Kidney epithelial cell (primary cell): ENCODE measurements around the gene H6PD. TPM values are rescaled to one million over a fixed set of nuclear protein-coding genes. Genes with fewer than 3 reads are reported as not detected.

ENCODE experiments used
- DNase-seq: peaks from one replicate; pipeline ENCODE4 v3.0.0-alpha.2; 2010; ENCODE audit warnings: low read depth
- H3K27me3 ChIP-seq: 2 replicates; pipeline ENCODE4 v1.6.0; 2011; ENCODE audit warnings: low read length; ENCODE audit not compliant: control insufficient read depth, insufficient read depth
- H3K36me3 ChIP-seq: 2 replicates; pipeline ENCODE4 v1.5.1; 2011; ENCODE audit warnings: low read length; ENCODE audit not compliant: control insufficient read depth, insufficient read depth
- H3K4me3 ChIP-seq: 2 replicates; pipeline ENCODE4 v1.5.1; 2011; ENCODE audit warnings: low read depth, mild to moderate bottlenecking, control low read depth, low read length
- total RNA-seq: library from RNA; depleted of rRNA; stranded (reverse); fragments of >200 nt; gene quantifications from 2 replicates; pipeline ENCODE4 v1.2.3, GENCODE V29; 2015
- TF ChIP-seq, protein P1 (sequence below): IDR thresholded peaks from 2 replicates; pipeline ENCODE4 v1.5.1; 2011; ENCODE audit warnings: mild to moderate bottlenecking, moderate library complexity, low read length, control low read depth, inconsistent platforms; ENCODE audit not compliant: insufficient read depth, poor library complexity, severe bottlenecking

H6PD gene
- total RNA-seq, 1 donor from 2014 or later, result 24.4 TPM

DNA sequence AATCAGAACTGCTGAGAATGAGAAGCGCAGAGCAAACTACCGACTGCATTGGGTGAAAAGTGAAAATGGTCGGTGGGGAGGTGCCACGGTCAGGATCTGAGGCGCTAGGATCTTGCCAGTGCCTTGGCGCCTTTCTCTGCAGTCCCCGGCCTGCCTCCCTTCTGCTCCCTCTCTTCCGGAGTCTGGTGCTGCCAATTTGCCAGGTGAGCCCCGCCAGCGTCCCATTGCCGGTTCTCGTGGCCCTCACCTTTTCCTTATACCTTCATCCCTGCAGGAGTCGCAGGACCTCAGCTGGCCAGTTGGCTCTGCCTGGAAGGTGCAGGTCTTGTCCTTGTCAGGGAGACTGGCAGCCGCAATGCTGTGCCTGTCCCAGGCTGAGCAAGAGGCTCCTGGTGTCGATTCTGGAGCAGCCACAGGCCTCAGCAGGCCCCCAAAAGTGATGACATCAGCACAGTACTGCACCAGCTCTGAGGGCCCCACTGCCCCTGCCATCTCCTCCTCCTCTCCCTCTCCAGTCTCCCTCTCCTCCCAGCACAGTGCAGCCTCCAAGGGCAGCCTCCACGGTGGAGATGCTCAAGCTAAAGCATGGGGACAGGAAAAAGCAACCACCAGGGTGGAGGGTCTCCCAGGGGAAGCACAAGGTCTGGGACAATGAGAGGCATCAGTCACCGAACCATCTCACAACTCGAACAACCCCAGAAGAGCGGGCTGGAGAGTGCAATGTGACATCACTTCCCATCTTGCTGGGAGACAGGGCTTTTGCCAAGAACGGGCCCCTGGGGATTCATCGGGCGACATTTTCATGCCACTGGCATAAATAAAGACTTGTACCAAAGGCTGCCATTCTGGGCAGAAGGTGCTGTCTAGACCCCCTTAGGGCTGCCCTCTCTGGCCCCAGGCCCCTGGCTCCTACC, 37.1 kb upstream of the H6PD start:
- Histone ChIP-seq H3K36me3 (no peaks in the 10 kb centered on the region), H3K27me3 (peaks cover 23% of the 10 kb centered on the region), H3K4me3 (no peak overlapping the region)
- no peak for DNase-seq
- TF ChIP-seq, protein P1, sequence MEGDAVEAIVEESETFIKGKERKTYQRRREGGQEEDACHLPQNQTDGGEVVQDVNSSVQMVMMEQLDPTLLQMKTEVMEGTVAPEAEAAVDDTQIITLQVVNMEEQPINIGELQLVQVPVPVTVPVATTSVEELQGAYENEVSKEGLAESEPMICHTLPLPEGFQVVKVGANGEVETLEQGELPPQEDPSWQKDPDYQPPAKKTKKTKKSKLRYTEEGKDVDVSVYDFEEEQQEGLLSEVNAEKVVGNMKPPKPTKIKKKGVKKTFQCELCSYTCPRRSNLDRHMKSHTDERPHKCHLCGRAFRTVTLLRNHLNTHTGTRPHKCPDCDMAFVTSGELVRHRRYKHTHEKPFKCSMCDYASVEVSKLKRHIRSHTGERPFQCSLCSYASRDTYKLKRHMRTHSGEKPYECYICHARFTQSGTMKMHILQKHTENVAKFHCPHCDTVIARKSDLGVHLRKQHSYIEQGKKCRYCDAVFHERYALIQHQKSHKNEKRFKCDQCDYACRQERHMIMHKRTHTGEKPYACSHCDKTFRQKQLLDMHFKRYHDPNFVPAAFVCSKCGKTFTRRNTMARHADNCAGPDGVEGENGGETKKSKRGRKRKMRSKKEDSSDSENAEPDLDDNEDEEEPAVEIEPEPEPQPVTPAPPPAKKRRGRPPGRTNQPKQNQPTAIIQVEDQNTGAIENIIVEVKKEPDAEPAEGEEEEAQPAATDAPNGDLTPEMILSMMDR, result no peak

DNA sequence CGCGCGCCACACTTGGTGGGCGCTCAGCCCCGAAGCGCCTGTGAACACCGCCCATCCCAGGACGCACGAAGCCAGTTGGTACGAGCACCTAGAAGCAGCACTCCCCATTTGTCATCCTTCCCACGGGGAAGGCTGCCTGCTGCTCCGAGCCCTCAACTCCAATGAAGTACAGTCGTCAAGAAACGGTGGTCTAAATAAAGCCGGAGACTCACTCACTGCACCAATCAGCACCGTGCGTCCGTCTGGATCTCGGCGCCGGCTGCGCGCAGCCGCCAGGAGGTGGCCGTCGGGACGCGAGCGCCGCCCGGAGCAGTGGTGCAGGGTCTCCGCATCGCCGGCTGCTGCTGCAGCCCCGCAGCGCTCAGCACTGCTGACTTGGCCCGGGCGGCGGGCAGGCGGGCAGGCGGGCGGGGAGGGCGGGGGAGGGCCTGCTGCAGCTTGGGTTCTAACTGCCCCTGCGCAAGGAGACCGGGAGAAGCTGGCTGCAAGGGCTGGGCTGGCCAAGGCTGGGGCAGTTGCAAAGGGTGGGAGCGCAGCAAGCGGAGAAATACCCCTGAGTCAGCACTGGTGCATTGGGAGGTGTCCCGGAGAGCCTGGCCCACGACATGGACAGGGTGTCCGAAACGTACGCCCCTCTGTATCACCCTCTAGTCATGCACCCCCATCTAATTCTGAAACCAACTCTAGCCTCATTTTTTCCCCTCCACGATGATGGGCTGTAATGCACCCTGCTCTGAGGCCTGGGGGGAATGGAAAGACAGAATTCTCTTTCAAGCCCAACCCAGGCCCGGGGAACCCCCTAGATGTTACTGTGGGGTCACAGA, 35.8 kb upstream of the H6PD start:
- H3K4me3 ChIP-seq, result peak overlapping the region; percentile 18

DNA sequence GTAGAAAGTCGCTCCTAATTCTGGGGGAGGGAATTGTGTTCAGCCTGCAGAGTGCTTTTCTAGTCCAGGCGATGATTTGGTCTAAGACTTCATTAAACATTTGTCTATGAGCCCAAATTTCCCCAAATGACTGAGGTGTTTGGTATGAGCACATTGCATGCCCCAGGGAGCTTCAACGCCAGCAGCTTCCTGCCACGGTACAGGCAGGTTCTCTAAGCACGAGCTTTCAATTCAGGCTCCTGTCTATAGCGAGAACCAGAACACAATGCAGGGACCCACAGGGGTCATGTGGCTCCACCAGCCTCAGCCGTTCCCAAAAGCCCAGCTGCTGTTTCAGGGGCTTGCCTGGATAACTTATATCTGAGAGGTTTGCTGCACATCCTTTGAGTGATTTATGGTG, 34.1 kb upstream of the H6PD start:
- TF ChIP-seq, protein P1, result no peak
- Histone ChIP-seq H3K4me3 (no peak overlapping the region), H3K36me3 (no peaks in the 10 kb centered on the region), H3K27me3 (peaks cover 34% of the 10 kb centered on the region)
- DNase-seq, result no peak

More for the DNA sequence above, 35.8 kb upstream of the H6PD start:
- no peaks in the 10 kb centered on the region for H3K36me3 ChIP-seq
- peaks cover 31% of the 10 kb centered on the region for H3K27me3 ChIP-seq
- TF ChIP-seq, protein P1, result no peak
- DNase-seq, result no peak

DNA sequence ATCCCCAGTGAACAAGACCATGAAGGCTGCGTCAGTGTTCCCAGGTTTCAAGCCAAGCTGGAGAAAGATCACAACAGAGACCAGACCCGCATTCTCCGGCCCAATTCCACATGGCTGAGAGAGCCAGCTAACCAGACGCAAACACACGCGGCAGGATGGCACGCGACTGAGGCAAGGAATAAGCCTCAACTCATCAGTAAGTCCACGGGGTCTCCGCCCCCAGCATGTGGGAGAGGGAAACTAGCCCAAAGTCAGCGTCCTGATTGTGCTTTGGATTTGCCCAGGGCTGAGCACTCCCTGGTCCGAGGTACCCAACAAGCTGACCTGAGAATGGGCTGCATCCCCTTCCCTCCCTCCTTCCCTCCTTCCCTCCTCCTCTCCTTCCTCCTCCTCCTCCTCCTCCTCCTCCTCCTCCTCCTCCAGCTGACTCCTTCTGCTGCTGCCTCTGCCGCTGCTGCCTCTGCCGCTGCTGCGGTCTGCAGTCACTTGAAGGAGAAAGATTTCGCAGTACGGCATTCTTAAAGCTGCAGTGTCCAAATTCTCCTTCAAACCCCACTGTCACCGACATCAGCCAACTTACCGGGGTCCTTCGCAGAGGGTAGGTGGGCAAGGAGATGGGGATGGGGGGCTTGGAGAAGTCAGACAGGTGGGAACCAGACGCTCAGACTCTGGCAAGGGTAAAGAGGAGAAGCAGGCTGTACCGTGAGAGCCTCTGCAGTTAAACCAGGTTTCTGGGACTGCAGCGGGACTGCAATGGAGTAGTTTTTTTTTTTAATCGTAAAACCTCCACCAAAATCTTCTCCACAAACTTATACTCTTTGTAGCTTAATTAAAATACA, 33.0 kb upstream of the H6PD start:
- Histone ChIP-seq H3K36me3 (no peaks in the 10 kb centered on the region), H3K4me3 (peak overlapping the region; percentile 44), H3K27me3 (peaks cover 34% of the 10 kb centered on the region)
- DNase-seq, result no peak
- TF ChIP-seq, protein P1, result no peak

DNA sequence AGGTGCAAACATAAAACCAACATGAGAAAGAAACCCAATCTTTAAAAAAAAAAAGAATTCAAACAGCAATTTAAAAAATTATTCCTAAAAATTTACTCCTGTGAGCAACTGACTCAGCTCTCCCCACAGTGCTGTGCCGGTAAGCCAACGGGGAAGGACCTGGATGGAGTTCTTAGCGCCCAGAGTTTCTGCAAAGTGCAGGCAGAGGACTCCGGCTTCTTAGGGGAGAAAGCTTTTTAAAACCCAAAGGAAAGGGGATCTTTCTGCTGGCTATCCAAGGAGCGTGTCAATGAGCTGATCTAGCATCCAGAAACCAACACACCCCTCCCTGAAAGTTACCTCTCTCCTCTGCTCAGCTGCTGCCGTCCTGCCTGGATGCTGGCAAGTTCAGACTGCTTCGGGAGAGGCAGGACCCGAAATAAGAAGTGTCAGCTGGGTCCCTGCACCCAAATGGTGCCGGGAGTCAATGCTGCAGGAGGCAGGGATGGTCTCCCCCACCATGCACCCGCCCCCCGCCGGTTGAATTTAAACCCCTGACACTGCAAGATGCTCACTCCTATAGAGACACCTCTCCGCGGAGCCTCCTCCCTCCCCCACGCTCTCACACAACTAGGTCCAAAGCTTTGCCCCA, 32.2 kb upstream of the H6PD start:
- no peak for DNase-seq
- Histone ChIP-seq H3K4me3 (peak overlapping the region; percentile 44), H3K27me3 (peaks cover 33% of the 10 kb centered on the region), H3K36me3 (no peaks in the 10 kb centered on the region)
- TF ChIP-seq, protein P1, result no peak
